Adipose tissue (tissue), 3 donors: ENCODE results near the gene CYP11A1. TPM values are rescaled to one million over a fixed set of nuclear protein-coding genes. Genes with fewer than 3 reads are reported as not detected.

Source experiments
- H3K27ac ChIP-seq: one replicate; pipeline ENCODE4 v1.5.1; 2013; ENCODE audit warnings: low read depth, low read length
- WGBS, 3 donors: extraction: QIAGEN DNeasy Blood & Tissue Kit; methylation state at CpG; one replicate each; pipeline ENCODE4 v1.1.7; 2013; 5-methylcytosine and 5-hydroxymethylcytosine counted together
- polyA plus RNA-seq, 3 donors: library from polyadenylated mRNA; stranded (reverse); fragments of 200-250 nt; gene quantifications; one replicate each; pipeline ENCODE4 v1.2.3, GENCODE V29; 2013
- donor health status: healthy with polysubstance abuse.
- donor health status: Bipolar disorder and iron deficiency.
- donor health status: healthy.

CYP11A1 gene
- polyA plus RNA-seq, 3 donors, result 0.55 to 3.5 (median 0.86) TPM

DNA sequence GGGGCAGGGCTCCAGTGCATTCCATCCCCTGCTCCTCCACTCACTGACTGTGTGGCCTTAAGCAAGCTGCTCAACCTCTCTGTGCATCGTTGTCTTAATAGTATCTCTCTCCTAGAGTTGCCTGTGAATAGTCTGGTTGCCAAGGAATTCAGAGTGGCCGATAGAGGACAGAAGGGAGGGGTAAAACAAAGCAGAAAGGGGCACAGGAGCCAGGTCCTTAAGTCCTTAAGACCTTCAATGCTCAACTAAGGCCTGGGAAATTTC is 13.7 kb upstream of the CYP11A1 start:
- no peak overlapping the region for H3K27ac ChIP-seq
- 69 to 80% (median 78%) methylated on average over 2 of the region's 2 CpGs for WGBS, 3 donors

DNA sequence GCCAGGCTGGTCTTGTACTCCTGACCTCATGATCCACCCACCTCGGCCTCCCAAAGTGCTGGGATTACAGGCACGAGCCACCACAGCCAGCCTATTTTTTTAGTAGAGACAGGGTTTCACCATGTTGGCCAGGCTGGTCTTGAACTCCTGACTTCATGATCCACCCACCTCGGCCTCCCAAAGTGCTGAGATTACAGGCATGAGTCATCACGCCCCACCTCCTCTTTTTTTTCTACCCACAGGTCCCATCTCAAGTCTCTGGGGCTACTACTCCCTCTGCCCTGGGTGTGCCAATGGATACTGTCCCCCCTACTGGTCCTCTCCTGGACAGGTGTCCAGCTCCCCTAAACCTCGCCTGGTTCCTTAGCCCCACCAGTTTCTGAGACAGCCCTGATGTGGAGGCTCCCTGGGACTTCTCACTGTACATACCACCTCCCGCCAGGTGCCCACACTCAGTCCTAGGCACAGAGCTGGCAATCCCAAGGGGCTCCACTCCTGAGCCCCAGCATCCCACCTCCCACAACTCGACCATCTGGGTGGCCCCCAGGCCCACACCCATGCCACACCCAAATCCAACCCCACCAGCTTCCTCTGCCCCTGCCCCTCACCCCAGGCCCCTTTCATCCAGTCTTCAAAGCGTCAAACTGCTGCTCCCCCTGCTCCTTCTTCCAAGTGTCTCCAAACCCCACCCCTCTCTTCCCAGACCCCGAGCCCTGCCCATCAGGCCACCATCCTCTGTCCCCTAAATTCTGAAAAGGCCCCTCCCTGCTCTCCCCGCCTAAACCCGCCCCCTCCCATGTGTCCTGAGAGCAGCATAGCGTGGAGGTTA is 13.1 kb upstream of the CYP11A1 start:
- H3K27ac ChIP-seq, result no peak overlapping the region
- WGBS, 3 donors, result 72 to 74% (median 74%) methylated on average over 12 of the region's 12 CpGs

DNA sequence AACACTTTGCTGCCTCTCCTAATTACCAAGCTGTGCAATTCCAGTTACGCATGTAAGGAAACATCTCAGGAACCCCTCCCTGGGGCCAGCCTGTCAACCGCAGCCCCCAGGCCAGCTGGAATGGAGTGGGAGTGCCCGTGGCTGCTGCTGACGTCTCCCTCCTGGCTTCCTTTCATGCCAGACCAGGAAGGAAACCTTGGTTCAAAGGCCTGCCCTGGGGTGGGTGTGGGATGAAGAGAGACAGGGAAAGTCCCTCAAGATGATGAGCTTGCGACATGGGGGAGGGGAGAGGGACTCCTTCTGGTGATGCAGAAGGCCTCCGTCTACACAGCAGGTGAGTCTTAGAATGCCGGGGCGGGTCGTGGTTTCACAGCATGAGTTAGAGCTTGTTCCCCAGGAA is 11.4 kb upstream of the CYP11A1 start:
- WGBS, 3 donors, result 22 to 52% (median 26%) methylated on average over 9 of the region's 9 CpGs
- no peak overlapping the region for H3K27ac ChIP-seq

DNA sequence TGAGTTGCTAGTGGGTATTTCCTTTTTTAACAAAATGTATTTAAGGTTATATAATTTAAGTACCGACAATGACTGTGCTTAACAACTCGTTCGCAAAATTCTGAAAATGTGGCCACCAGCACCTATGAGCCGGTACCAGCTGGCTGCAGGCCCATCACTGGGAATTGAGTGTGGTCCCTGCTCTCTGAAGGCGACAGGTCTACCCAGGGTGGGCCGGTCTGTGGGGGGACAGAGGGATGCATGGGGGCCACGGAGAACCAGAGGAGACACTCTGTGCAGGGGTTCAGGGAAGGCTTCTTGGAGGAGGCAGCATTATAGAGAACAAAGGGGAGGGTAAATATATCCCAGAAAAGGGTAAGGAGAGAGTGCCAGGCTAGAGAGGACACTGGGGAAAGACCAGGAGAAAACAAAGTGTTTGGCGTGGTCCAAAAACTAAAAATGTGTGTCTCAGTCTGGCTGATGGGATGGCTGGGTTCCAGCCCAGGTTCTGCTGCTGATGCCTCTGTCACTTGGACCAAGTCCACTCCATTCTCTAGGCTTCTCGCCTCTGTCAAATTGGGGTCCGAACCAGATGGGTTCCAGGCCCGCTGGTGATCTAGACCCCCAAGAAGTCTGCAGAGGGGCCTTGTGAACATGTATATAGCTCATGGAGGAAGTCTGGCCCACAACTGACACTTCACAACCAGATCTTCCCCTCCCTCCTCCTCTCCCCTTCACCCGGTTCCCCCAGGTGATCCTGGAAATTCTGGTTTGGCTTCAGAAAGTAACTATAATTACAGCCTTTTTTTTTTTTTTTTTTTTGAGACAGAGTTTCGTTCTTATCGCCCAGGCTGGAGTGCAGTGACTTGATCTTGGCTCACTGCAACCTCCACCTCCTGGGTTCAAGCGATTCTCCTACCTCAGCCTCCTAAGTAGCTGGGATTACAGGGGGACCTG is 10.7 kb upstream of the CYP11A1 start:
- 80 to 83% (median 82%) methylated on average over 13 to 15 of the region's 15 CpGs for WGBS, 3 donors
- no peak overlapping the region for H3K27ac ChIP-seq

DNA sequence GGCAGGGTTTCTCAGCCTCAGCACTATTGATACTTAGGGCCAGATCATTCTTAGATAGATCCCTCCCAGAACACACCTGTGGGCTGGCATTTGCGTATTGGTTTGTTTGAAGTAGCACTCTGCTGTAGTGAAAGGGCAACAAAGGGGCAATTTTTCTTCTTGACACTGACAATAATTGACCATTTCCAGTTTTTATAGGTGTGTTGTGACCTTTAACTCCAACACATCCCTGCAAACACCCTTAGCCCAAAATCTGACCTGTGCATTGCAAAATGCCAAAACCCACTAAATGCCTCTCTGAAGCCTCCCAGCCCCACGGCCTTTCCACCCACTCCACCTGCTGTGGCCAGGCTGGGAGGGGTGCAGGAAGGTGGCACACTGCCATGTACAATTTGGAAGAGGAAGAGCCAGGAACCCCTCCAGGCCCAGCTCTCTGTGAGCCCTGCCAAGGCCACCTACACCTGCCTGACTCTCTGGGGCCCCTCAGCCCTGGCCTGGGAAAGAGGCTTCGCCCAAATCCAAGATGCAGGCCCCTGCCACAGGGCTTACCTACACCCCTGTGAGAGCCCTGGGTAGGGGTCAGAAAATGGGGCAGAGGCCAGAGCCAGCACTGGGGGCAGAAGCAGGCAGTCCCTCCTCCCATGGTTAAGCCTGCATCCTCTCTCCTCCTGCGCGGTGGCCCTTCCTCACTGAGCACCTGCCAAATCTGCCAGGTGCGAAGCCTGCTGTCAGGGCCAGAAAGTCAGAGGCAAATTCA is 9.6 kb upstream of the CYP11A1 start:
- WGBS, 3 donors, result 75 to 91% (median 82%) methylated on average over 5 to 6 of the region's 6 CpGs
- H3K27ac ChIP-seq, result no peak overlapping the region

DNA sequence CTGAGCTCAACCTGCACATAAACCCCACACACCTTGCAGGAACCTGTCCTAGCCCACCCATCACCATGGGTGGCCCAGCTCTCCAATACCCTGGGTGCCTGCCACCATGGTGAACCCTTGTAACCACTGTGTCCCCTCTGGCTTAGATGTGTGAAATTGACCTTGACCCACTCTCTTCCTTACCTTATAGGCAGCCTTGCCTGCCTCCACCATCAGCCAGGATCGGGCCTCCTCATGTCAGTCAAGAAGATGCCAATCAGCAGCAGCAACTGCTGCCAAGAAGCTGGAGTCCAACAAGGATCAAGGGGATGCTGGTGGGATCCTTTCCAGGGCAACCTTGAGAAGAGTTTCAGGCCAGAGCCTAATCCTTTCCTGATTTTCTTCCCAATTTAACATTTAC is 8.8 kb upstream of the CYP11A1 start:
- 63 to 94% (median 82%) methylated on average over 1 of the region's 1 CpG for WGBS, 3 donors
- no peak overlapping the region for H3K27ac ChIP-seq

DNA sequence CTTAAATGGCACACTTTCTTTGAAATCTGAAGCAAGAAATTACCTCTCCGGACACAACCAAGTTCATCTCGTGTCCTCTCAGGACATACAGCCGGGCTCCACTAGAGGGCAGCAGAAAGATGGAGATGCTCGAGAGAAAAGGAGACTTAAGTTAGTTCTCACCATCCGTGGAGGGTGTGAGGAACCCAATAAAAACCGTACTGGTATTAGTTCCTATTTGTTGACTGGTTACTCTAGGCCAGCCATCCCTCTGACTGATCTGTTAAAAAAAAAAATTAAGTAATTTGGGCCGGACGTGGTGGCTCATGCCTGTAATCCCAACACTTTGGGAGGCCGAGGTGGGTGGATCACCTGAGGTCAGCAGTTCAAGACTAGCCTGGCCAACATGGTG is 7.9 kb upstream of the CYP11A1 start:
- no peak overlapping the region for H3K27ac ChIP-seq
- 14 to 16% (median 16%) methylated on average over 9 of the region's 9 CpGs for WGBS, 3 donors

DNA sequence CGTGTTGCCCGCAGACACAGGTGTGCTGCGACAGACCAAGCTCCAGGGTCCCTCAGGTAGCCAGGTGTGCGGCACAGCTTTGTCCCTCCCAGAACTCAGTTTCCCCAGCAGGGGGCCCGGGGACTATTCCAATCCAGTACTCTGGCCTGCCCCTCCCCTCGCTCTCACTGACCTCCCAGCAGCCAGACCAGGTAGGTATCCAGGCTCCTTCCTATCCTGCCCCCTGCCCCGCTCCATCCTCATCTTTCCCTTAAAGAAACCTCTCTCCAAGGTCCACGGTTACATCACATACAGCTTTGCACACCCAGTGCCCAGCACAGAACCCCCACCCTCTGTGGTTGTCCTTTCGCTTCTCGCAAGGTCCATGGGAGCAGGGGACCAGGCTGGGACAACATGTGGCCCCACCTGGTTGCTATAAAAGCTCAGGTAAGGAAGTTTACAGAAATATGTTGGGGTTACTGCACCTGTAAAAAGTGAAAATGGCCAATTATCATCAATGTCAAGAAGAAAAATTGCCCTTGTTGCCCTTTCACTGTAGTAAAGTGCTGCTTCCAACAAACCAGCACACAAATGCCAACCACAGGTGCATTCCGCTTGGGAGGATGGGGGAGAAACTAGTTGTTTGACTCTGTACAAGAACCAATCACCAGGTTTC is 7.3 kb upstream of the CYP11A1 start:
- H3K27ac ChIP-seq, result no peak overlapping the region
- 21 to 25% (median 21%) methylated on average over 11 of the region's 11 CpGs for WGBS, 3 donors

DNA sequence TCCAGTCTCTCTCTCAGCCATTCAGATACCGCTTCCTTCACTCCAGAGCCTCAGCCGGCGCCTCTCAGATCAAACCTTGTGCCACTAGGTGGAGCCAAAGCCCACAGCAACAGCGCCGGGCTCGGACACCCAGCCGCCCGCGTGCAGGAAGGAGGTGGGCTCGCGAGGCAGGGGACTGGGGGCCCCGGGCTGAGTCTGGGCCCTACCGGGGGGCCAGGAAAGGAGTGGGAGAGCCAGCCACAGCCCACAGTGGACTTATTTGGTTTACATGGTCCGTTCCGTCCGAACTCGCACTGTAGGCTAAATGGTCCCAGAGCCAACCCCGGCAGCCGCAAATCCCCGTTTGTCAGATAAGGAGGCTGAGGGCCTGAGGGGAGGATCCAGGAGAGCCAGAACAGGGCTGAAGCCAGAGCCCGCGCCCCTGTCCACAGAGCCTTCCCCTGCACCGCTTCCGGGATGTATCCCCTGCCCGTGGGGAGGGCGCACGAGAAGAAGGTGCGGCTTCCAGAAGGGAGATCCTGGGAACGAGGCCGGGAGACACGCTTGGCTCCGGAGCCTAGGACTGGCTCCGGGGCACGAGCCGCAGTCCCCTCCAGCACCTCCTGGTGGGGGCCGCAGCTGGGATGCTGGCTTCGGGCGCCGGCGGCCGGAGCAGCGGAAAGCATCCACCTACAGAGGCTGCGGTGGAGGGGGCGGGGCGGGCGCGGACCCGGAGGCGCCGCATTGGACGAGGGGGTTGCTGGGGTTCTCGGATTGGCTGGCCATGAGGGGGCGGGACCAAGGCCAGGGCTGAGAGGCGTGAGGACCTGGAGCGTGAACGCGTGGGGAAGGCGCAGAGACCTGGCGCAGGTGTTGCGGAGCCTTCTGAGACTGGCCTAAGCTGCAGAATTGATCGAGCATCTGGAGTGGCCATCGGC is 6.5 kb upstream of the CYP11A1 start:
- 0 to 2% (median 1%) methylated on average over 45 to 62 of the region's 62 CpGs for WGBS, 3 donors
- H3K27ac ChIP-seq, result no peak overlapping the region

DNA sequence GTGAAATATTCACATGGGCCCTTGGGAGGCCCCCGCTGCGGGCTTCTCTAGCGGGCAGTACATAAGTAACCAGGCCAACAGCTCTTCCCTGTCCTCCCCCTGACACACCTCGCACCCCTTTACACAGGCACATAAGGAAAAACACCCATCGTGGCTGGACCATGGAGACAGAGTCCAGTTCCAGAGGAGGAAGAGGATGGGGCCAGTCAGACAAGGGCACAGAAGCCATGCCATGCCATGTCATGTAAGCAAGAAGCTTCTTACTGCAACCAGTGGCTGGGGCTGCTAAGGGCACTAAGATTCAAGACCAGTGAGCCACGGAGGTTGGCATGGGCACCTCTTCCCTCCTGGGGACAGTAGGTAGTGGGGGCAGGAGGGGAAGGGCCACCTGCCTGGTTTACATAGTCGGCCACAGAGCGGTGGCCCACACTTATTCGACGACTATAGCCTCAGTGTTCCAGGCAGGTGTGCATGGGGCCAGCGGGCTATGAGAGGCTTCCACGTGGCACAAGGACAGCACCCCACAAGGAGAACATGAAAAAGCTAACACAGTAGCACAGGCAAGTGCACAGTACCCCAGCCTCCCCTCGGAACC is 5.7 kb upstream of the CYP11A1 start:
- WGBS, 3 donors, result 44 to 57% (median 49%) methylated on average over 13 of the region's 13 CpGs
- no peak overlapping the region for H3K27ac ChIP-seq

DNA sequence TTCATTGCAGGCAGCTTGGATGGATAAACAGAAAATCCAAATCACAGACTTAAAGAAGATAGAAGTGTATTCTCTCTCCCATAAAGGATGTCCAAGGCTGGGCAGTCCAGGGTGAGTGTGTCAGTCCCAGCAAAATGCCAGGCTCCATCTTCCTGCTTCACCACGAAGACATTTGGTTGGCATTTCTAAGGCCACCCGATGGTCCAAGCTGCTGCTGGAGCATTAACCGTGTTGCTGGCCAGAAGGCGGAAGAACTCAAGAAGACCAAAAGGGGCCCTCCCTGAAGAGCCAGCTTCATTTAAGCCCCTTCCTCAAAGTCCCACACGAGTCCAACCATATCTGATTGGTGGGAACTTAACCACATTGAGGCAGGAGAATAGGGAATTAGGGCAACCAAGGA is 3.0 kb upstream of the CYP11A1 start:
- 81 to 87% (median 87%) methylated on average over 5 of the region's 5 CpGs for WGBS, 3 donors
- no peak overlapping the region for H3K27ac ChIP-seq

DNA sequence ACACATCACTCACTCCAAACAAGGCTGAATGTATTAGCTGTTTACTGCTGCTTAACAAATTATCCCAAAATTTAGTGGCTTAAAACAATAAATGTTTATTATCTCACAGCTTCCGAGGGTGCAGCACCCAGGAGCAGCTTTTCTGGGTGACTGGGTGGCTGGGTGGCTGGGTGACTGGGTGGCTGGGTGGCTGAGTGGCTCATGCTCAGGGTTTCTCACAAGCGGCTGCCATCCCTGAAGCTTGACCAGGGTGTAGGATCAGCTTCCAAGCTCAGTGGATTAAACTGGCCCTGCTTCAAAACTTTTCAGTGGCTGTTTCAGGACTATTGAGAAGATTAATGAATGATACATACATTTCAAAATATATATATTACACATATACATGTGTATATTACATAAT is 2.3 kb upstream of the CYP11A1 start:
- no peak overlapping the region for H3K27ac ChIP-seq
- 86 to 93% (median 87%) methylated on average over 2 of the region's 2 CpGs for WGBS, 3 donors

DNA sequence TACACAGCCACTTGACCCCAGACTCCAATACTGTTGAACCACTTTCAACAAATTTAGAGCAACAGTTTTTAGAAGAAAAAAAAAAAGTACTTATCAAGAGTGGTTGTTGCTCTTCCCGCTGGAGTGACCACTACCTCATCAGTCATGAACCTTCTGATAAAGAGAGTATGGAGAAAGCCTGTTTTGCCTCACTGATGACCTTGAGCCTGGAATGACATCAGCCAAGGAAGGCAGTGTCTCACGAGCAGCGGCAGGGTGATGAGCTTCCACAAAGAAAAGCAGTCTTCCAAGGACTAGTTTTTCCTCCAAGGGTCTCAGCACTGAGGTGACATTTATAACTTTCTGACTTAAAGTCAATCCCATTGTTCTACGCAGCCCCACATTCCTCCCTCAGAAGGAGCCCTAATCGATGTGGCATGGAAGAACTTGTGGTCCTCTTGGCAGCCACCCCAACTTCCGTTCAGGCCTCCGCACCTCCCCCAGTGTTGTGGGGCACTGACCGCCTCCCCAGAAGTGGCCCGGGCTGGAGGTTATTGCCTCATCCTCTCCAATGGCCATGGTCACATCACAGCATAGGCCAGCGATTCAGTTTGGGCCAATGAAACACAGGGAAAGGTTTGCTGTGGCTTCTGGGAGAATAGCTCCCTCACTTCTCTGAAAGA is 1.8 kb upstream of the CYP11A1 start:
- H3K27ac ChIP-seq, result no peak overlapping the region
- WGBS, 3 donors, result 44 to 72% (median 54%) methylated on average over 10 of the region's 10 CpGs

DNA sequence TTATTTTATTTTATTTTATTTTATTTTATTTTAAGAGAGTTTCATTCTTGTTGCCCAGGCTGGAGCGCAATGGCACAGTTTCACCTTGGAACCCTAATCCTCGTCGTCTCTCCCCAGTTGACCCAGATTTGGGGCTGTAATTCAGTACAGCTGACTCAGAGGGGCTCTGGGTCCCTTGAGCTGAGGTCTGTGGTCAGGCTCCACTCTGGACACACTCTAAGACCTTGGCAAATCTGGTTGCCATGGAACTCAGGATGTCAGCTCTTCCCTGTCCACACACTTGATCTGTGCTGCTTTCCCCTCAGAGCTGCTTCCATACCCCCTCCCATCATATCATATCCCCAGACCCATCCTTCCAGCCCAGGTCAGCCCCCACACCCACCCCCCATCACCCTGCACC is 675 bp upstream of the CYP11A1 start:
- no peak overlapping the region for H3K27ac ChIP-seq

DNA sequence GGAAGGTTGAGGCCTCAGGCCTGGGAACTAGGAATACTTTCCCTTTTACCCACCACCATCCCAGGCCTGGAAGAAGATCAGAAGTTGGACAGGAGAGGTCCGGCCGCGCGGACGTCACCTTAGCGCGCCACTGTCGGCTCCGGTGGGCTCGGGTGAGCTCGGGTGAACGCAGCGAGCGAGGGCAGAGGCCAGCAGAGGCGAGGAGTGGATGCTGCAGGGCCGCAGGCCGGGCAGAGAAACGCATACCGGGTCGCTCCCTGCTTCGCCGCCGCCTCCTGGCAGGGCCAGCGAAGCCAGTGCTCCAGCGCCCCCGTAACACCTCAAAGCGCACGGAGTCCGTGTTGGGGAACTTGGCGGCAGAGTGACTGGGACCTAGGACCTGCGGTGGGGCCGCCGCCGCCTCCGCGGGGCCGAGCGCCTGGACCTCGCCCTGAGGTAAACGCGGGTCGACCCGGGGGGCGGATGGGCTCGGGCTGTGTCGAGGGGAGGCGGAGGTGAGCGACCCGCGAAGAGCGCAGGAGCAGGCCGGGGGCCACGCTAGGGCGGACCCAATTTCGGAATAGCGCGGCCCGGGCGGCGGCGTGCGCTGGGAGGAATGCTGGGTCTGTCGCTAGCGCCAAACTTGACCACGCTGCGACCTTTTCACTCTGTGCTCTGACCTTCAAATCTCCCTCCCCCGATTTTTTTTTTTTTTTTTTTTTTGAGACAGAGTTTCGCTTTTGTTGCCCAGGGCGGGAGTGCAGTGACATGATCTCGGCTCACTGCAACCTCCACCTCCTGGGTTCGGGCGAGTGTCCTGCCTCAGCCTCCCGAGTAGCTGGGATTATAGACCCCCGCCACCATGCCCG is 1.6 kb downstream of the CYP11A1 start:
- no peak overlapping the region for H3K27ac ChIP-seq
- 5 to 11% (median 5%) methylated on average over 66 to 75 of the region's 75 CpGs for WGBS, 3 donors

More for the DNA sequence above, 675 bp upstream of the CYP11A1 start:
- WGBS, 3 donors, result 92 to 95% (median 94%) methylated on average over 3 of the region's 3 CpGs
